NT2/D1 (cell line): Measurements from ENCODE around the gene MAP2K7.

Experiments
- DNase-seq: peaks from one replicate; pipeline ENCODE4 v3.0.0-alpha.2; 2011; ENCODE audit warnings: low read depth, low spot score
- H3K27me3 ChIP-seq: 2 replicates; pipeline ENCODE4 v1.6.0; 2011; ENCODE audit warnings: mild to moderate bottlenecking; ENCODE audit not compliant: insufficient read length, insufficient read depth
- H3K36me3 ChIP-seq: 2 replicates; pipeline ENCODE4 v1.6.1; 2011; ENCODE audit warnings: mild to moderate bottlenecking, low read length, mixed read lengths; ENCODE audit not compliant: insufficient read depth, insufficient read length
- H3K4me1 ChIP-seq: 2 replicates; pipeline ENCODE4 v1.5.1; 2011; ENCODE audit not compliant: insufficient read depth, insufficient read length
- H3K4me3 ChIP-seq: 2 replicates; pipeline ENCODE4 v1.5.1; 2011; ENCODE audit warnings: low read depth; ENCODE audit not compliant: insufficient read length
- H3K9ac ChIP-seq: 2 replicates; pipeline ENCODE4 v1.6.0; 2011; ENCODE audit warnings: low read depth; ENCODE audit not compliant: insufficient read length
- H3K9me3 ChIP-seq: 2 replicates; pipeline ENCODE4 v1.5.1; 2011; ENCODE audit warnings: mild to moderate bottlenecking, low read length; ENCODE audit not compliant: insufficient read depth
- SUZ12 ChIP-seq: IDR thresholded peaks from 2 replicates; pipeline ENCODE4 v1.6.1; 2011; ENCODE audit not compliant: insufficient read length, insufficient read depth; ENCODE audit errors: extremely low read depth
- YY1 ChIP-seq: IDR thresholded peaks from 2 replicates; pipeline ENCODE4 v1.6.1; 2011; ENCODE audit not compliant: insufficient read length, insufficient read depth
- ZNF274 ChIP-seq: IDR thresholded peaks from 2 replicates; pipeline ENCODE4 v1.6.1; 2011; ENCODE audit warnings: mild to moderate bottlenecking, low read depth, low read length

Gene MAP2K7

DNA sequence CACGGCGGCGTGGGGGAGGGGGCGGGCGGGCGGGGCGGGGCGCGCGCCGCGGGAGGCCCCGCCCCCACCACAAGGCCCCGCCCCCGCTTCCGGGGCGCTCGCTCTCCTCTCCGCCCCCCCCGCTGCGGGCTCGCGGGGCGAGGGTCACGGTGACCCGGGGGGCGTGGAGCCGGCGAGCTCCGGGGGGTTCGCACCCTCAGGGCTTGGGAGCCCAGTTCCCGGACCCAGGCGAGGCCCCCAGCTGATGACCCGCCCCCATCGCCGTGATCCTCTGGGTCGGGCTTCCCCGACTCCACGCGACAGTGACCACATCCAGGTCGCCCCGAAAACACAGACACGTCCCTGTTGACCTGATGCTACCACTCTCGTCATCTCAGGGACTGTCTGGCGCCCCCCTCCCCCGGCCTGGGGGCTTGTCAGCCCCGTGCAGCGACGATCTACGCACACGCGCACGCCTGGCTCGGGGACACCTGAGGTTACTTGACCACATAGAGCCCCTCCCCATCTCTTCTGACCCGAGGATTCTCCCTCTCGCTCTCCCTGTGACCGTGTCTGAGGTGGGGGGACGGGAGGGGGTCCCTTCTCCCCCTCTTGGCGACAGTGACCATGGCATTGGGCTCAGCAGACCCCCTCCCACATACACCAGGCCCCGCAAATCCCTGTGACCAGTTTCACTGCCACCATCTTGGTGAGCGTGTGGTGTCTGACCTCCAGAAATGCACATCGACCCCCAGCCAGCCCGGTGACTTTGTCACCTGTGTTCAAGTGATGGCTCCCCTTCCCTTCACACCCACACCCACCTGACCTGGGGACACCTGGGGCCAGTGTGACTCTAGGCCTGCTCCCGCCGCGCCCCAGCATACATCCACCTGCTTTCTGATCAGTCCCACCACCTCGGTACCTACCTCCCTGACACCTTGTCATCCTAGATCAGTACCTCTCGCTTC, 670 bp downstream of the MAP2K7 start:
- peak overlapping the region; percentile 98 for H3K4me3 ChIP-seq
- H3K9me3 ChIP-seq: no peaks in the 10 kb centered on the region
- no peaks in the 10 kb centered on the region for H3K27me3 ChIP-seq
- peaks cover 46% of the 10 kb centered on the region for H3K36me3 ChIP-seq
- peaks cover 35% of the 10 kb centered on the region for H3K4me1 ChIP-seq
- peak overlapping the region; percentile 92 for H3K9ac ChIP-seq
- DNase-seq: no peak
- no peak for TF ChIP-seq ZNF274
- TF ChIP-seq YY1: no peak
- TF ChIP-seq SUZ12: no peak

DNA sequence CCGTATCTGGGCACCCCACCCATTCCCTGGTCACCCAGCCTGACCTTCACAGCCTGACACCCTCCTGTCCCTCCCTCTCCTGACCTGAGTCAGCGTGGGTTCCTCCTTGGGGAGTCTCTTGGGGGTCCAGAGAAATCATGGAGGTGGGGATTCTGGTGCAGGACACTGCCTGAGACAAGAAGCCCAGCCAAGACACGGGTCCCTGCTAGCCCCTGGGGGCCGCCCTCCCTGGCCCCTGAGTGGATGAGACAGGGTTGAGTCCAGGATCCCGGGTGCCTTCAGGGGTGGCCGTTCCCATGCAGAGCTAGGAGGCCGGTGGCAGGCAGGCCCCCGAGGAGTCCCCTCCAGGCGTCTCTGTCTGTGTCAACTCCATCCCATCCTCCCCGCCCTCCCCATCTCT, 1.6 kb downstream of the MAP2K7 start:
- Histone ChIP-seq H3K4me3 (no peak overlapping the region), H3K4me1 (peaks cover 35% of the 10 kb centered on the region), H3K36me3 (peaks cover 45% of the 10 kb centered on the region), H3K27me3 (no peaks in the 10 kb centered on the region), H3K9ac (peak overlapping the region; percentile 42), H3K9me3 (no peaks in the 10 kb centered on the region)
- no peak for TF ChIP-seq ZNF274
- no peak for TF ChIP-seq SUZ12
- no peak for TF ChIP-seq YY1
- no peak for DNase-seq

DNA sequence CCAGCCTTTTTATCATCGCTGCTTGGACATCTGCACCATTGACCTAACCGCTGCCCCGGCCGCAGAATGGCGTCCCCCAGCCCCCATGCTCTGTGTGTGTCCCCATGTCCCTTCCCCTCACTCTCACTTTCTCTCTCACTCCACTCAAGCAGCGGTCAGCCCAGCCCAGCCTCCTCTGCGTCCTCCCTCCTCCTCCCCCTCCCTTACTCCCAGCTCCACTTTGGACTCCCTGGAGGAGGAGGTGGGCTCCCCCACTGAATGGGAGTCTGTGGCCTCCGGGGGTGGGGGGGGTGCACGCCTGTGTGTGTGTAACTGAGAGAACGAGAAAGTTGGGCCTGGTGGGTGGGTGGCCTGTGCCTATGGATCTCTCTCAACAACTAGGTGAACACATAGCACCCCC, 2.2 kb downstream of the MAP2K7 start:
- DNase-seq: no peak
- H3K9ac ChIP-seq: no peak overlapping the region
- no peaks in the 10 kb centered on the region for H3K27me3 ChIP-seq
- no peak overlapping the region for H3K4me3 ChIP-seq
- H3K4me1 ChIP-seq: peaks cover 31% of the 10 kb centered on the region
- H3K36me3 ChIP-seq: peaks cover 47% of the 10 kb centered on the region
- no peak for TF ChIP-seq SUZ12
- no peak for TF ChIP-seq ZNF274
- no peak for TF ChIP-seq YY1
- H3K9me3 ChIP-seq: no peaks in the 10 kb centered on the region

DNA sequence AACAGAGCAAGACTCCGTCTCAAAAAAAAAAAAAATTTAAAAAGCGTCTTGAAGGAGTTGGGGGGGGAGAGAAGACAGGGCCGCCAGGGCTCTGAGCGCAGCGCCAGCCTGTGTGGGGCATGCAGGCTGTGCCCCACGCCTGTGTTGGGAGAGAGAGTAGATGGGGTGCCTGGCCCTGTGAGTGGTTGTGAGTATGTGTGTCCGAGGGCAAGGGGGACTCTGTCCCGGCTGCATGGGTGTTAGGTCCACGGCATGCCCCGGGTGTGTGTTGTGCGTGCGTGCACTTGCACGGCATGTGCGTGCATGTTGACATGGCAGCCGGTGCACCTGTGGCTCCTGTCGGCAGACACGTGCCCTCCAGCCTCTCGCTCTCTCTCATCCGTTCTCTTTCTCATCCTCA, 3.4 kb downstream of the MAP2K7 start:
- Histone ChIP-seq H3K4me1 (peaks cover 29% of the 10 kb centered on the region), H3K27me3 (no peaks in the 10 kb centered on the region), H3K36me3 (peaks cover 52% of the 10 kb centered on the region), H3K4me3 (no peak overlapping the region), H3K9me3 (no peaks in the 10 kb centered on the region), H3K9ac (no peak overlapping the region)
- no peak for DNase-seq
- TF ChIP-seq SUZ12: no peak
- no peak for TF ChIP-seq ZNF274
- TF ChIP-seq YY1: no peak

DNA sequence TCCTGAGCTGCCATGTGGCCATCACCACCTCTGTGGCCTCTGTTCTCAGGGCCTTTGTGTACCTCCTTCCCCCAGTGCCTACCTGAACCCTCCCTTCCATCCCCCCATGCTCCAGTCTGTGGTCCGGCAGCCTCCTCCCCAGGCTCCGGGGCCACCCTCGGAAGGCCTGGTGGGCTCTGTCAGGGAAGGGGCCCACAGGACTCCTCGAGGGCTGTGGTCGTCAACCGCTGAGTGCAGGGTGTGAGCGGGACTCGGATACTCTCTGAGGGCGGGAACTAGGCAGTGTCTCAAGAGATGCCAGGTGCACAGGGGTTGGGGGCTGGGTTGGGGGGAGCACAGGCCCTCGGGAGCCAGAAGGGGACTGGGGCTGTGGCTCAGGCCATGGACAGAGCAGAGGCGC, 3.9 kb downstream of the MAP2K7 start:
- TF ChIP-seq SUZ12 (no peak), YY1 (no peak), ZNF274 (no peak)
- no peak overlapping the region for H3K9ac ChIP-seq
- DNase-seq: no peak
- no peaks in the 10 kb centered on the region for H3K9me3 ChIP-seq
- no peaks in the 10 kb centered on the region for H3K27me3 ChIP-seq
- H3K36me3 ChIP-seq: peaks cover 54% of the 10 kb centered on the region
- no peak overlapping the region for H3K4me3 ChIP-seq
- peaks cover 29% of the 10 kb centered on the region for H3K4me1 ChIP-seq

DNA sequence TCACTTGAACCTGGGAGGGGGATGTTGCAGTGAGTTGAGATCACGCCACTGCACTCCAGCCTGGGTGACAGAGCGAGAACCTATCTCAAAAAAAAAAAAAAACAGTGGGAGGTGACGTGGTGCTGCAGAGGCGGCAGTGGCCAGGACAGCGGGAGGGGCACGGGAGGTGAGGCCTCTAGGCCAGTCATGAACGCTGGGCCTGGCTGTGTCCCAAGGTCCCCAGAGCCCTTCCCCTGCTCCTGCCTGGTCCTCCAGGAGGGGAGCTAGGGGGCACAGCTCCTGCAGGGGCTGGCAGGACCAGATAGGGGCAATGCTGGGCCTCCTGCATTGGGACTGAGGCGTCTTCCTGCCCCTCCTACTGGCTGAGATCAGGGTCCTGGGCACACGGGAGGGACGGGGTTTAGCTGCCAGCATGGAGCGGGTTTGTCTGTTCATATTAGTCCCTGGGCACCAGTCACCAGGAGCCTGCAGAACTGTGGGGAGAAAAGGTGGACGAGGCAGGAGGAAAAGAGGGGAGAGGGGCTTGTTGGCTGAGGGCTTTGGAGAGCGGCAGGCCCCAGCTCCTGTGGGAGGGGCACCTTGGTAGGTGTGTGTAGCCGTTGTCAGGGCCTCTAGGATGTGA, 4.5 kb downstream of the MAP2K7 start:
- Histone ChIP-seq H3K4me1 (peaks cover 24% of the 10 kb centered on the region), H3K9ac (peak overlapping the region; percentile 62), H3K36me3 (peaks cover 60% of the 10 kb centered on the region), H3K9me3 (no peaks in the 10 kb centered on the region), H3K27me3 (no peaks in the 10 kb centered on the region), H3K4me3 (no peak overlapping the region)
- TF ChIP-seq YY1: no peak
- TF ChIP-seq SUZ12: no peak
- no peak for TF ChIP-seq ZNF274
- no peak for DNase-seq

DNA sequence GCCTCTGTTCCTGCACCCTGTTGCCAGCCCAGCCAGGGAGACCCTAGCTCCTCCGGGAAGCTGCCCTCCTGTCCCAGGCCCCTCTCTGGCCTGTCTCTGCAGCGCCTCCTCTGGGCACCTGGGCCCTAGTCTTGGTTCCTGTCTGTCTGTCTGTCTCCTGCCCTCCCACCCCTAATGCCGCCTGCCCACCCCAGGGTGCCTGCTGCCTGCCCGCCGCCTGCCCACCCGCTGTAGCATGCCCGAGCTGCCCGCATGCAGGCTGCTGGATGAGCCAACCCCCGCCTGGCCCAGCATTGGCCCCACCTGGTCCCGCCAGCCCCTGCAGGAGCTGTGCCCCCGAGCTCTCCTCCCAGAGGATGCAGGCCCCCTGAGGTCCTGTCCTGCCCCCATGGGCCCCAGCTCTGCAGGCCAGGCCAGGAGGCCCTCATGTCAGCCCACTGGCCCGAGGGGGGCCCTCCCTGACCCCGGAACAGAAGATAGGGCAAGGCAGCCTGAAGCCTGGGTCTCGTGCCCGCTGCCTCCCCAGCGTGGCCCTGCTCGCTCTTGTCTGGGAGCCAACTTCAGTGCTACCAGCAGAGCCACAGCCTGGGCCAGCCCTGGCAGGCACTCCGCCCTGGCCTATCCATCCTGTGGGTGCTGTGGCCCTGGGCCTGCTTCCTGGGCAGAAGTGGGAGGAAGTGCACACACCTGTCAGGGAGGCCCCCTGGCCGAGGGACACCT, 5.2 kb downstream of the MAP2K7 start:
- no peaks in the 10 kb centered on the region for H3K9me3 ChIP-seq
- peak overlapping the region; percentile 62 for H3K9ac ChIP-seq
- DNase-seq: no peak
- H3K4me1 ChIP-seq: peaks cover 23% of the 10 kb centered on the region
- TF ChIP-seq ZNF274: no peak
- TF ChIP-seq YY1: no peak
- no peak for TF ChIP-seq SUZ12
- no peaks in the 10 kb centered on the region for H3K27me3 ChIP-seq
- H3K36me3 ChIP-seq: peaks cover 60% of the 10 kb centered on the region
- no peak overlapping the region for H3K4me3 ChIP-seq
